ENCODE data around the gene CACNA2D3. TPM values are rescaled to one million over a fixed set of nuclear protein-coding genes. Genes with fewer than 3 reads are reported as not detected.

CACNA2D3 gene
- 3.2 and 4.3 TPM in 2 replicates for total RNA-seq

DNA sequence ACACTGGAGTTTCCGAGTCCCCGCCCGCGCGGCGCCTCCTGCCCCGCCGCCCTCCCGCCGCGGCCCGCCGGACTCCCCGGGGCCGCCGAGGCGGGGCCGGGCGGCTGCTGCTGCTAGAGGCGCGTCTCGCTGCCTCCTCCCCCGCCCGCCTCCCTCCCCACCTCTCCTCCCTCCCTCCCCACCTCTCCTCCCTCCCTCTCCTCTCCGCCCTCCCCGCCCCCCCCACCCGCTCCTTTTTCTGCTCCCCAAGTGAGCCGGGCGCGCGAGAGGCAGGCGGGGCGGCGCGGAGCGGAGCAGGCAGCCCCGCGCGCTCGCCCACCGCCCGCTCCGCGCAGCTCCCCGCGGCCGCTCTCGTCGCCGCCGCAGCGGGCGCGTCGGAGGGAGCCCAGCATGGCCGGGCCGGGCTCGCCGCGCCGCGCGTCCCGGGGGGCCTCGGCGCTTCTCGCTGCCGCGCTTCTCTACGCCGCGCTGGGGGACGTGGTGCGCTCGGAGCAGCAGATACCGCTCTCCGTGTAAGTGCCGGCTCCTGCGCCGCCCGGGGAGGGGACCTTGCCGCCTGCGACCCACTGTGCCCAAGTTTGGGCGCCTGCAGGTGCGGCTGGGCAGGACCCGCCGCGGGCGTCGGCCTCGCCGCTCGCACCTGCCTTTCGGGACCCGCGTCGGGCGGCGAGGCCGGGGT is at the start of gene CACNA2D3:
Gene CACNA2D3, plus strand, starts transcription at position 229 of the 679 bp plus-strand sequence.
- TF ChIP-seq, protein P1, sequence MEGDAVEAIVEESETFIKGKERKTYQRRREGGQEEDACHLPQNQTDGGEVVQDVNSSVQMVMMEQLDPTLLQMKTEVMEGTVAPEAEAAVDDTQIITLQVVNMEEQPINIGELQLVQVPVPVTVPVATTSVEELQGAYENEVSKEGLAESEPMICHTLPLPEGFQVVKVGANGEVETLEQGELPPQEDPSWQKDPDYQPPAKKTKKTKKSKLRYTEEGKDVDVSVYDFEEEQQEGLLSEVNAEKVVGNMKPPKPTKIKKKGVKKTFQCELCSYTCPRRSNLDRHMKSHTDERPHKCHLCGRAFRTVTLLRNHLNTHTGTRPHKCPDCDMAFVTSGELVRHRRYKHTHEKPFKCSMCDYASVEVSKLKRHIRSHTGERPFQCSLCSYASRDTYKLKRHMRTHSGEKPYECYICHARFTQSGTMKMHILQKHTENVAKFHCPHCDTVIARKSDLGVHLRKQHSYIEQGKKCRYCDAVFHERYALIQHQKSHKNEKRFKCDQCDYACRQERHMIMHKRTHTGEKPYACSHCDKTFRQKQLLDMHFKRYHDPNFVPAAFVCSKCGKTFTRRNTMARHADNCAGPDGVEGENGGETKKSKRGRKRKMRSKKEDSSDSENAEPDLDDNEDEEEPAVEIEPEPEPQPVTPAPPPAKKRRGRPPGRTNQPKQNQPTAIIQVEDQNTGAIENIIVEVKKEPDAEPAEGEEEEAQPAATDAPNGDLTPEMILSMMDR (IDR thresholded peaks at IDR 0.05; ENCODE audit: insufficient read depth, low read depth, low read length) = no peak
- DNase-seq (ENCODE audit: low read depth) = peak; percentile 2

DNA sequence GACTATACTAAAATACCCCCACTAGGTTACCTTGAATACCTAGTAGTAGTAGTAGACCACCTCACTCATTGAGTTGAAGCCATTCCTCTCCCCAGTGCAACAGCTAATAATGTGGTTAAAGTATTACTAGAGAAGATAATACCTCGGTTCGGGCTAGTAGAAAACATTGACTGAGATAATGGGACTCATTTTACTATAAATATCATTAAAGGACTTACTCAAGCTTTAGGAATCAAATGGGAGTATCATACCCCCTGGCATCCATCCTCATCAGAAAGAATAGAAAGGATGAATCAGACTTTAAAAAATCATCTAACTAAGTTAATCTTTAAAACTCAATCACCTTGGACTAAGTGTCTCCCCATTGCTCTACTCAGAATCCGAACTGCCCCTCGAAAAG is 49.0 kb upstream of the CACNA2D3 start:
- DNase-seq (ENCODE audit: low read depth) = no peak
- H3K4me3 ChIP-seq (ENCODE audit: low read depth, low read length) = no peak overlapping the region
- TF ChIP-seq, protein P1 (IDR thresholded peaks at IDR 0.05; ENCODE audit: insufficient read depth, low read depth, low read length) = no peak

More for the DNA sequence above, at the start of gene CACNA2D3:
- H3K4me3 ChIP-seq (ENCODE audit: low read depth, low read length) = no peak within 1 kb of the TSS

DNA sequence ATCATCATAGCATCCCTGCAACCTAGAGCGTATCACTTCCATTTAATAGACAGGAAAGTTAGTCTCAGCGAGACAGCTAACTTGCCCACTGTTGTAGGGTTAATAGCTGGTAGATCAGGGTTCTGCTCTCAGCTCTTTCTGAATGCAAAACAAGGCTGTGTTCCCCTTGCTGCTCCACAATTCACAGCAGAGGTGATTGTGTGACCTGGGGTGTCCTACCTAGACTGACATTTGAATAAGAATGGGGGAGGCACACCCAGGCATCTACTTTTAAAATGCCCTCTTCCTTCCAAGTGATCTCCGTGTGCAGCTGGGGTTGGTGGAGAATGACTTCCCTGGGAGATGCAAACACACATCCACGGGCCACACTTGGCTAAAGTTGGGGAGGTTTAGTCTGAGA is 43.0 kb upstream of the CACNA2D3 start:
- no peak for DNase-seq (ENCODE audit: low read depth)
- TF ChIP-seq, protein P1 (IDR thresholded peaks at IDR 0.05; ENCODE audit: insufficient read depth, low read depth, low read length) = no peak
- no peak overlapping the region for H3K4me3 ChIP-seq (ENCODE audit: low read depth, low read length)

DNA sequence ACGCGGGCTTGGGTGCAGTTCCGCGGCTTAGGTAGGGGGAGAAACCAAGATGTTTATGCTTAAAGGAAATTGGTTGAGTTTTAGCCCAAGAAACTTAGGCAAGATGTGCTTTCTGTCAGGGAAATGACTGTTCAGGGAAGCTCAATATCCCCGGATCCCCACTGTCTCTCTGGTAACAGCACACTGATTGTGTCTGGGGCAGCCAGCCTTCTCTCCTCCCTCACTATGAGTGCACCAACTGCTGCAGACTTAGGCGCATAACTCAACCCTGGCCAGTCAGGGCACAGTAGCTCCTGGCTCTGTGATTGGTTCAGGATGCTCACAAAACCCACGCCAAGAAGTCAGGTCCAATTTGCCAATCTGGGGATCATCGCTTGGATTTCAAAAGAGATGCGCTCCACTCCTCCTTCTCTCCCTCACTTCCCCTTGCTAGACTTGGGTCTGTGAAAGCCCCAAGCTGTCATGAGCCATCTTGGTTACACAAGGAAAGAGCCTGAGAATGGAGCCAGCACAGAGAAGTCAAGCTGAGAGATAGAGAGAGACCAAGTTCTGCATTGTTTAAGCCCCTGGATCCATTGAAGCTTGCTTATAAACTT is 42.5 kb upstream of the CACNA2D3 start:
- DNase-seq (ENCODE audit: low read depth) = no peak
- TF ChIP-seq, protein P1 (IDR thresholded peaks at IDR 0.05; ENCODE audit: insufficient read depth, low read depth, low read length) = no peak
- H3K4me3 ChIP-seq (ENCODE audit: low read depth, low read length) = no peak overlapping the region

DNA sequence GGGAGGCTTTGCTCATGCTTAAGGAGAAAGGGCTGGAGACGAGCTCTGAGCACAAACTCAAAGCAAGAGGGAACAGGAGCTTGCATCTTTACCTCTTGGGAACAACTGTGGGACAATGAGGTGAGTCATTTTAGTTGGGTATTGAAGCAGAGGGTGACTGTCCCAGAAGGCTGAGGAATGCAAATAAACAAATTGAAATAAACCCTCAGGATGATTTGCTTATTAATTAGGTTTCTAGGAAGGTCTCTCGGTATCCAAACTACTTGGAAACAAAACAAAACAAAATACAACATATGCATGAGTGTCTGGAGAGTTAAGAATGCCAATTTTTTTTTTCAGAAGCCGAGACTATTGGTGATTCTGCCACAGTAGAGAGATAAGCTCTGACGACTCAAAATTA is 38.4 kb upstream of the CACNA2D3 start:
- TF ChIP-seq, protein P1 (IDR thresholded peaks at IDR 0.05; ENCODE audit: insufficient read depth, low read depth, low read length) = no peak
- no peak overlapping the region for H3K4me3 ChIP-seq (ENCODE audit: low read depth, low read length)

DNA sequence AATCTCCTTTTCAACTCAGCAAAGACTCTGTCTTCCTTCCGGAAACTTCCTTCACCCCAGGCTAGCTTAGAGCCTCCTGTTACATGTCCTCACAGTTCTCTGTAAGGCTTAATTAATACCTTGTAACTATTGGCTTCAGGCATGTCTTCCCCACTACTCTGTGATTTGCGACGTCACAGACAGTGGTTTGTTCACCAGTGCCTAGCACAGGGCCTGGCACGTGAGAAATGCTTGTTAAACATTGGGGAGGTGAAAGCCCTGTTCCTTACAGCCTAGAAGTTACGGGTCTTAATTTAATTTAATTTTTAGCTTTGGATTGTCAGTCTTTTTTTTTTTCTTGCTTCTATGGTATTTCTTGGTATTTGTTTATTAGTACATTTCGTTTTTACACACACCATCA is 36.4 kb upstream of the CACNA2D3 start:
- H3K4me3 ChIP-seq (ENCODE audit: low read depth, low read length) = no peak overlapping the region
- TF ChIP-seq, protein P1 (IDR thresholded peaks at IDR 0.05; ENCODE audit: insufficient read depth, low read depth, low read length) = no peak
- DNase-seq (ENCODE audit: low read depth) = no peak

More for the DNA sequence above, 38.4 kb upstream of the CACNA2D3 start:
- no peak for DNase-seq (ENCODE audit: low read depth)
